SK-N-SH treated with all-trans-retinoic acid at 6 μM for 48 hours (cell line): Measurements from ENCODE around the gene UBE4B.

Experiments
- ATAC-seq: fragments of 200-7000 bp; cut with Tn5 transposase; 3 replicates; pipeline ENCODE4 v1.9.1; 2020; ENCODE audit warnings: mild to moderate bottlenecking, moderate library complexity
- ARNTL ChIP-seq: fragments of 450-650 bp; formaldehyde crosslinking; IDR thresholded peaks from 2 replicates; pipeline ENCODE4 v1.5.0; 2020; ENCODE audit warnings: low read depth, mild to moderate bottlenecking, moderate library complexity, borderline replicate concordance
- BACH2 ChIP-seq: fragments of 250-450 bp; sonication (Bioruptor Pico); IDR thresholded peaks from 2 replicates; pipeline ENCODE4 v1.9.0; 2021; ENCODE audit warnings: mild to moderate bottlenecking, borderline replicate concordance
- CSDC2 ChIP-seq: fragments of 250-450 bp; sonication (Bioruptor Pico); IDR thresholded peaks from 2 replicates; pipeline ENCODE4 v1.5.0; 2020; ENCODE audit warnings: mild to moderate bottlenecking, moderate library complexity
- ESRRG ChIP-seq: fragments of 250-450 bp; sonication (Bioruptor Pico); IDR thresholded peaks from 2 replicates; pipeline ENCODE4 v1.6.1; 2021; ENCODE audit warnings: mild to moderate bottlenecking
- GLIS3 ChIP-seq: fragments of 250-450 bp; sonication (Bioruptor Pico); IDR thresholded peaks from 2 replicates; pipeline ENCODE4 v1.5.0; 2020; ENCODE audit warnings: mild to moderate bottlenecking, moderate library complexity
- OSR1 ChIP-seq: fragments of 250-450 bp; sonication (Bioruptor Pico); IDR thresholded peaks from 2 replicates; pipeline ENCODE4 v1.8.0; 2022; ENCODE audit warnings: moderate library complexity, mild to moderate bottlenecking, inconsistent platforms
- PPARA ChIP-seq: fragments of 250-450 bp; sonication (Bioruptor Pico); IDR thresholded peaks from 2 replicates; pipeline ENCODE4 v1.5.0; 2020; ENCODE audit warnings: mild to moderate bottlenecking, borderline replicate concordance
- RARB ChIP-seq: fragments of 250-450 bp; sonication (Bioruptor Pico); IDR thresholded peaks from 2 replicates; pipeline ENCODE4 v1.8.0; 2021; ENCODE audit warnings: mild to moderate bottlenecking, moderate library complexity
- TCF4 ChIP-seq: fragments of 250-450 bp; sonication (Bioruptor Pico); IDR thresholded peaks from 2 replicates; pipeline ENCODE4 v1.8.0; 2021; ENCODE audit warnings: mild to moderate bottlenecking, moderate library complexity, borderline replicate concordance
- TOX ChIP-seq: fragments of 250-450 bp; sonication (Bioruptor Pico); IDR thresholded peaks from 2 replicates; pipeline ENCODE4 v1.8.0; 2021; ENCODE audit warnings: mild to moderate bottlenecking, moderate library complexity, borderline replicate concordance
- ZFP3 ChIP-seq: fragments of 250-450 bp; sonication (Bioruptor Pico); IDR thresholded peaks from 2 replicates; pipeline ENCODE4 v1.5.0; 2020; ENCODE audit warnings: mild to moderate bottlenecking, moderate library complexity
- ZFP30 ChIP-seq: fragments of 450-650 bp; formaldehyde crosslinking; IDR thresholded peaks from 2 replicates; pipeline ENCODE4 v1.5.0; 2022; ENCODE audit warnings: mild to moderate bottlenecking, moderate library complexity
- ZNF70 ChIP-seq: fragments of 450-650 bp; formaldehyde crosslinking; IDR thresholded peaks from 2 replicates; pipeline ENCODE4 v1.5.0; 2020; ENCODE audit warnings: mild to moderate bottlenecking, moderate library complexity
- ZNF8 ChIP-seq: fragments of 450-650 bp; formaldehyde crosslinking; IDR thresholded peaks from 2 replicates; pipeline ENCODE4 v1.5.0; 2020; ENCODE audit warnings: mild to moderate bottlenecking, moderate library complexity
- TF ChIP-seq, protein P1 (sequence below): fragments of 250-450 bp; sonication (Bioruptor Pico); IDR thresholded peaks from 2 replicates; pipeline ENCODE4 v1.8.0; 2021; ENCODE audit warnings: low read depth, mild to moderate bottlenecking, moderate library complexity, borderline replicate concordance
- TF ChIP-seq, protein P2 (sequence below): fragments of 250-450 bp; sonication (Bioruptor Pico); IDR thresholded peaks from 2 replicates; pipeline ENCODE4 v1.5.0; 2020; ENCODE audit warnings: mild to moderate bottlenecking, moderate library complexity
- TF ChIP-seq, protein P3 (sequence below): fragments of 250-450 bp; sonication (Bioruptor Pico); IDR thresholded peaks from 2 replicates; pipeline ENCODE4 v1.5.1; 2021; ENCODE audit warnings: mild to moderate bottlenecking, moderate library complexity
- TF ChIP-seq, protein P4 (sequence below): fragments of 250-450 bp; sonication (Bioruptor Pico); IDR thresholded peaks from 2 replicates; pipeline ENCODE4 v1.5.1; 2020; ENCODE audit warnings: low read depth, mild to moderate bottlenecking, moderate library complexity

The UBE4B gene

DNA sequence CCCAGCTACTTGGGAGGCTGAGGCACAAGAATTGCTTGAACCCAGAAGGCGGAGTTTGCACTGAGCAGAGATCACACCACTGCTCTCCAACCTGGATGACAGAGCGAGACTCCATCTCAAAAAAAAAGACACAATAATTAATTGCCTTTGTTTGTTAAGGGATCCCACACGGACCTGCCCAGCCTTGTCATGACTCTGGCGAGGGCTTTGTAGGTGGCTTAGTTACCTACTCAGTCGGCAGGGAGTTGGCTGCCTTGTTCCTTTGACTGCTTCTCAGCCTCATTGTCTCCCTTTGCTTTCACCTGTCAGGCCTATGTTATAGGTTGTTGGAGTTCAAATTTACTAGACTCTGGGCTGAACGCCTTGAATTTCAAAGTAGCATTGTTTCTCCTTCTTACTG lies 82.0 kb downstream of the UBE4B start:
- no peak for TF ChIP-seq ZNF70 (CRISPR knock-in tag)
- TF ChIP-seq ZFP30: no peak
- TF ChIP-seq, protein P1, sequence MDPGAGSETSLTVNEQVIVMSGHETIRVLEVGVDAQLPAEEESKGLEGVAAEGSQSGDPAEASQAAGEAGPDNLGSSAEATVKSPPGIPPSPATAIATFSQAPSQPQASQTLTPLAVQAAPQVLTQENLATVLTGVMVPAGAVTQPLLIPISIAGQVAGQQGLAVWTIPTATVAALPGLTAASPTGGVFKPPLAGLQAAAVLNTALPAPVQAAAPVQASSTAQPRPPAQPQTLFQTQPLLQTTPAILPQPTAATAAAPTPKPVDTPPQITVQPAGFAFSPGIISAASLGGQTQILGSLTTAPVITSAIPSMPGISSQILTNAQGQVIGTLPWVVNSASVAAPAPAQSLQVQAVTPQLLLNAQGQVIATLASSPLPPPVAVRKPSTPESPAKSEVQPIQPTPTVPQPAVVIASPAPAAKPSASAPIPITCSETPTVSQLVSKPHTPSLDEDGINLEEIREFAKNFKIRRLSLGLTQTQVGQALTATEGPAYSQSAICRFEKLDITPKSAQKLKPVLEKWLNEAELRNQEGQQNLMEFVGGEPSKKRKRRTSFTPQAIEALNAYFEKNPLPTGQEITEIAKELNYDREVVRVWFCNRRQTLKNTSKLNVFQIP: no peak
- no peak for TF ChIP-seq GLIS3 (CRISPR knock-in tag)
- TF ChIP-seq BACH2 (CRISPR knock-in tag): no peak
- no peak for TF ChIP-seq RARB (CRISPR knock-in tag)
- TF ChIP-seq CSDC2 (CRISPR knock-in tag): no peak
- TF ChIP-seq PPARA (CRISPR knock-in tag): no peak
- TF ChIP-seq ZNF8: no peak
- no peak for TF ChIP-seq TCF4 (CRISPR knock-in tag)
- TF ChIP-seq, protein P2, sequence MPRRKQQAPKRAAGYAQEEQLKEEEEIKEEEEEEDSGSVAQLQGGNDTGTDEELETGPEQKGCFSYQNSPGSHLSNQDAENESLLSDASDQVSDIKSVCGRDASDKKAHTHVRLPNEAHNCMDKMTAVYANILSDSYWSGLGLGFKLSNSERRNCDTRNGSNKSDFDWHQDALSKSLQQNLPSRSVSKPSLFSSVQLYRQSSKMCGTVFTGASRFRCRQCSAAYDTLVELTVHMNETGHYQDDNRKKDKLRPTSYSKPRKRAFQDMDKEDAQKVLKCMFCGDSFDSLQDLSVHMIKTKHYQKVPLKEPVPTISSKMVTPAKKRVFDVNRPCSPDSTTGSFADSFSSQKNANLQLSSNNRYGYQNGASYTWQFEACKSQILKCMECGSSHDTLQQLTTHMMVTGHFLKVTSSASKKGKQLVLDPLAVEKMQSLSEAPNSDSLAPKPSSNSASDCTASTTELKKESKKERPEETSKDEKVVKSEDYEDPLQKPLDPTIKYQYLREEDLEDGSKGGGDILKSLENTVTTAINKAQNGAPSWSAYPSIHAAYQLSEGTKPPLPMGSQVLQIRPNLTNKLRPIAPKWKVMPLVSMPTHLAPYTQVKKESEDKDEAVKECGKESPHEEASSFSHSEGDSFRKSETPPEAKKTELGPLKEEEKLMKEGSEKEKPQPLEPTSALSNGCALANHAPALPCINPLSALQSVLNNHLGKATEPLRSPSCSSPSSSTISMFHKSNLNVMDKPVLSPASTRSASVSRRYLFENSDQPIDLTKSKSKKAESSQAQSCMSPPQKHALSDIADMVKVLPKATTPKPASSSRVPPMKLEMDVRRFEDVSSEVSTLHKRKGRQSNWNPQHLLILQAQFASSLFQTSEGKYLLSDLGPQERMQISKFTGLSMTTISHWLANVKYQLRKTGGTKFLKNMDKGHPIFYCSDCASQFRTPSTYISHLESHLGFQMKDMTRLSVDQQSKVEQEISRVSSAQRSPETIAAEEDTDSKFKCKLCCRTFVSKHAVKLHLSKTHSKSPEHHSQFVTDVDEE (CRISPR knock-in tag): no peak
- TF ChIP-seq ESRRG (CRISPR knock-in tag): no peak
- TF ChIP-seq, protein P3, sequence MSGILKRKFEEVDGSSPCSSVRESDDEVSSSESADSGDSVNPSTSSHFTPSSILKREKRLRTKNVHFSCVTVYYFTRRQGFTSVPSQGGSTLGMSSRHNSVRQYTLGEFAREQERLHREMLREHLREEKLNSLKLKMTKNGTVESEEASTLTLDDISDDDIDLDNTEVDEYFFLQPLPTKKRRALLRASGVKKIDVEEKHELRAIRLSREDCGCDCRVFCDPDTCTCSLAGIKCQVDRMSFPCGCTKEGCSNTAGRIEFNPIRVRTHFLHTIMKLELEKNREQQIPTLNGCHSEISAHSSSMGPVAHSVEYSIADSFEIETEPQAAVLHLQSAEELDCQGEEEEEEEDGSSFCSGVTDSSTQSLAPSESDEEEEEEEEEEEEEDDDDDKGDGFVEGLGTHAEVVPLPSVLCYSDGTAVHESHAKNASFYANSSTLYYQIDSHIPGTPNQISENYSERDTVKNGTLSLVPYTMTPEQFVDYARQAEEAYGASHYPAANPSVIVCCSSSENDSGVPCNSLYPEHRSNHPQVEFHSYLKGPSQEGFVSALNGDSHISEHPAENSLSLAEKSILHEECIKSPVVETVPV: no peak
- TF ChIP-seq, all 23 proteins: peak for 0
- no peak for ATAC-seq

DNA sequence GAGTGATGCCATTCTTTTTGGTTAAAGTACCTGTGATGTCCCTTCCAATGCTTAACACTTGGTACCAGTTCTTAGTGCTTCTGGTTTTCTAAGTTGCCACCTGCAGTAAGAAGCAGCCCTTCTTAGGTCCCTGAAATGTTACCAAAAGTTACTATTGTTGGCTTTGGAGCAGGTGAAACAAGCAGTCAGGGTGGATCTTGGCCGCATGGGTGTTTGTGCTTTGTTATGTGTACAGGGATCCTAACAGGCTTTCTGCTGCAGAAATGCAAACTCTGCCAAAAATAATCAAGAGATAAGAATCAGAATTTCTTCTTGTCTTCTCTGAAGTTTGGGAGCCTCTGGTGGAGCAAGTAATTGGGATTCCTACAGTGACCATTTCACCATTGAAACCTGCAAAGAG lies 84.4 kb downstream of the UBE4B start:
- TF ChIP-seq, protein P4, sequence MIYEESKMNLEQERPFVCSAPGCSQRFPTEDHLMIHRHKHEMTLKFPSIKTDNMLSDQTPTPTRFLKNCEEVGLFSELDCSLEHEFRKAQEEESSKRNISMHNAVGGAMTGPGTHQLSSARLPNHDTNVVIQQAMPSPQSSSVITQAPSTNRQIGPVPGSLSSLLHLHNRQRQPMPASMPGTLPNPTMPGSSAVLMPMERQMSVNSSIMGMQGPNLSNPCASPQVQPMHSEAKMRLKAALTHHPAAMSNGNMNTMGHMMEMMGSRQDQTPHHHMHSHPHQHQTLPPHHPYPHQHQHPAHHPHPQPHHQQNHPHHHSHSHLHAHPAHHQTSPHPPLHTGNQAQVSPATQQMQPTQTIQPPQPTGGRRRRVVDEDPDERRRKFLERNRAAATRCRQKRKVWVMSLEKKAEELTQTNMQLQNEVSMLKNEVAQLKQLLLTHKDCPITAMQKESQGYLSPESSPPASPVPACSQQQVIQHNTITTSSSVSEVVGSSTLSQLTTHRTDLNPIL (CRISPR knock-in tag): no peak
- TF ChIP-seq RARB (CRISPR knock-in tag): no peak
- TF ChIP-seq, protein P1: no peak
- no peak for TF ChIP-seq ESRRG (CRISPR knock-in tag)
- no peak for TF ChIP-seq BACH2 (CRISPR knock-in tag)
- TF ChIP-seq TCF4 (CRISPR knock-in tag): no peak
- no peak for TF ChIP-seq ZFP3
- no peak for ATAC-seq

DNA sequence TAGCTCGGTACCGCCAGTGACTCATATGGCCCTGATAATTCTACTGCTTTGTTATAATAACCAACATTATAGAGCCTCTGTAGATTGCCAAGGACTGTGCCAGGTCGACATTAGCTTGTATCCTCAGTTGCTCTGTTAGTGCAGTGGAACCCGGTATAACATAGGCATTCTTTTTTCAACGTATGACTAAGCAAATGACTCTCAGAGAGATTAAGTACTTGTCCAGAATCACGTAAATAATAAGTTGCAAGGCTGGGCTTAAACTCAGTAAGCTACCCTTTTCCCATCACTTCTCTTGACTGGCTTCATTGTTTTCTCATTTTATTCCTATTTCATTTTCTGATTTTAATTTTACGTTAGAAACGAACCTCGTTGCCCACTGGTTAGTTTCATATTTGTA lies 85.1 kb downstream of the UBE4B start:
- ATAC-seq: no peak
- TF ChIP-seq ESRRG (CRISPR knock-in tag) (no peak), ZNF8 (no peak), PPARA (CRISPR knock-in tag) (no peak), RARB (CRISPR knock-in tag) (no peak), ZFP3 (no peak), TOX (no peak)

DNA sequence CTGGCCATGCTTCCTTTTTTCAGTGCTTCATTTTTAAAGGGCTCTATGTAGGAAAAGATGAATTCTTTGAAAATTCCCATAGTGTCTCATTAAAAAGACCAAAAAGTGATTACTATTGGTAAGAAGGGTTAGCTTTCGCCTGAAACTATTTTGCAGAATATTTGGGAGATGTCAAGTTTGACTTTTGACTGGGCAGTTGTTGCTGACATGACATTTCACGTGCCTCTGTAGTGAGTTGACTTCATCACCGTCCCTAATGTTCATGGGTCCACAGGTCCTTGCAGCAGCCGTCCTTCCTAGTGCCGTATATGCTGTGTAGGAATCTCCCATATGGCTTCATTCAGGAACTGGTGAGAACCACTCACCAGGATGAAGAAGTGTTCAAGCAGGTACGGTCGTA lies 88.9 kb downstream of the UBE4B start:
- ATAC-seq: no peak
- TF ChIP-seq, protein P4 (CRISPR knock-in tag): no peak
- no peak for TF ChIP-seq BACH2 (CRISPR knock-in tag)
- TF ChIP-seq OSR1 (CRISPR knock-in tag): no peak
- TF ChIP-seq, protein P1: no peak
- TF ChIP-seq ARNTL: no peak
- no peak for TF ChIP-seq GLIS3 (CRISPR knock-in tag)
- TF ChIP-seq, protein P3: no peak
